H1 (cell line): ENCODE results near the gene TFF3. TPM values are rescaled to one million over a fixed set of nuclear protein-coding genes. Genes with fewer than 3 reads are reported as not detected.

Experiments
- CTCF ChIA-PET: fragments of 300-600 bp; sonication (Branson Sonifier 250); formaldehyde crosslinking; loops from one replicate; lab custom pipeline; 2021; ENCODE audit not compliant: partially characterized antibody; lab: Charles Lee
- POLR2A ChIA-PET: fragments of 300-600 bp; sonication (Branson Sonifier 250); formaldehyde crosslinking; loops from one replicate; lab custom pipeline; 2021; ENCODE audit warnings: inconsistent platforms; ENCODE audit not compliant: partially characterized antibody; lab: Charles Lee
- DNase-seq, 2 experiments: peaks; one replicate each; pipeline versions ENCODE4 v3.0.0 to v3.0.0-alpha.2; 2010 to 2022; ENCODE audit warnings: low spot score in 2 of 2, low read depth in 1 of 2, mixed read lengths in 1 of 2
- FAIRE-seq: peaks from 2 replicates; lab custom pipeline; 2011; peaks lifted over from hg19 to GRCh38; lab: Jason Lieb, UNC
- H2AFZ ChIP-seq: 2 replicates; pipeline ENCODE4 v1.8.1; 2012; ENCODE audit warnings: low read length, inconsistent platforms
- H2AK5ac ChIP-seq: 2 replicates; pipeline ENCODE4 v1.6.1; 2013; ENCODE audit warnings: low read depth, low read length
- H2BK120ac ChIP-seq: replicated peaks from 2 replicates; pipeline ENCODE3; 2013; ENCODE audit warnings: low read depth, low read length, inconsistent platforms
- H2BK12ac ChIP-seq: 2 replicates; pipeline ENCODE4 v1.6.1; 2013; ENCODE audit warnings: low read depth, low read length
- H2BK15ac ChIP-seq: 2 replicates; pipeline ENCODE4 v1.6.1; 2013; ENCODE audit warnings: low read length
- H2BK20ac ChIP-seq: 2 replicates; pipeline ENCODE4 v1.6.1; 2013; ENCODE audit warnings: low read length
- H2BK5ac ChIP-seq: 2 replicates; pipeline ENCODE4 v1.6.1; 2013; ENCODE audit warnings: low read depth, low read length
- H3K14ac ChIP-seq: 2 replicates; pipeline ENCODE4 v1.6.1; 2013; ENCODE audit warnings: inconsistent platforms; ENCODE audit not compliant: insufficient read length
- H3K18ac ChIP-seq: 2 replicates; pipeline ENCODE4 v1.6.1; 2013; ENCODE audit warnings: low read length; ENCODE audit errors: extremely low read depth
- H3K23ac ChIP-seq: 2 replicates; pipeline ENCODE4 v1.6.1; 2013; ENCODE audit warnings: inconsistent platforms; ENCODE audit not compliant: insufficient read length
- H3K23me2 ChIP-seq: 2 replicates; pipeline ENCODE4 v1.6.1; 2013; ENCODE audit warnings: low read depth, low read length
- H3K27ac ChIP-seq: 2 replicates; pipeline ENCODE4 v1.6.1; 2011; ENCODE audit warnings: low read depth, low read length, inconsistent platforms
- H3K27me3 ChIP-seq, 4 experiments: replicated peaks in 1 of 4; 1 replicate in 1 of 4; 2 replicates in 3 of 4; pipeline versions ENCODE4 v1.6.1 to v1.8.1; 2011 to 2013; ENCODE audit warnings: low read length in 3 of 4, mild to moderate bottlenecking in 3 of 4, inconsistent platforms in 2 of 4, mixed read lengths in 2 of 4, moderate library complexity in 1 of 4; ENCODE audit not compliant: control insufficient read depth in 3 of 4, insufficient read depth in 3 of 4; ENCODE audit errors: extremely low read depth in 1 of 4
- H3K36me3 ChIP-seq, 4 experiments: 2 replicates each; pipeline versions ENCODE4 v1.6.1 to v1.8.1; 2011 to 2013; ENCODE audit warnings: mild to moderate bottlenecking in 4 of 4, low read length in 3 of 4, moderate library complexity in 2 of 4, control low read depth in 1 of 4, inconsistent platforms in 1 of 4; ENCODE audit not compliant: insufficient read depth in 4 of 4, control insufficient read depth in 2 of 4
- H3K4ac ChIP-seq: replicated peaks from 2 replicates; pipeline ENCODE3; 2013; ENCODE audit warnings: low read length, low read depth, mixed read lengths, inconsistent platforms; ENCODE audit not compliant: insufficient read length
- H3K4me1 ChIP-seq, 4 experiments: replicated peaks in 1 of 4; 1 replicate in 1 of 4; 2 replicates in 3 of 4; pipeline versions ENCODE4 v1.6.1 to v1.8.1; 2011 to 2013; ENCODE audit warnings: low read length in 3 of 4, inconsistent platforms in 2 of 4, mixed read lengths in 1 of 4; ENCODE audit not compliant: insufficient read depth in 4 of 4, control insufficient read depth in 3 of 4
- H3K4me2 ChIP-seq, 2 experiments: 2 replicates each; pipeline versions ENCODE4 v1.6.1 to v1.8.1; 2011 to 2013; ENCODE audit warnings: low read depth in 2 of 2, low read length in 2 of 2, control low read depth in 1 of 2, inconsistent platforms in 1 of 2, mild to moderate bottlenecking in 1 of 2; ENCODE audit not compliant: insufficient read depth in 1 of 2
- H3K4me3 ChIP-seq, 4 experiments: fragments of 200-600, 300-600 bp in 1 of 4; sonication (generic), shearing (Covaris generic), sonication (Bioruptor Twin) in 1 of 4; 2 replicates each; pipeline versions ENCODE4 v1.5.1 to v1.8.1; 2011 to 2016; ENCODE audit warnings: low read length in 4 of 4, low read depth in 3 of 4, control low read depth in 2 of 4, inconsistent platforms in 2 of 4, mild to moderate bottlenecking in 2 of 4, mixed read lengths in 1 of 4, moderate library complexity in 1 of 4; ENCODE audit not compliant: insufficient read depth in 2 of 4; ENCODE audit errors: extremely low read depth in 1 of 4
- H3K56ac ChIP-seq: replicated peaks from 2 replicates; pipeline ENCODE3; 2013; ENCODE audit warnings: low read depth, mild to moderate bottlenecking, mixed read lengths, low read length, inconsistent platforms; ENCODE audit not compliant: insufficient read length
- H3K79me1 ChIP-seq: 2 replicates; pipeline ENCODE4 v1.6.1; 2013; ENCODE audit warnings: low read depth, low read length, control low read depth
- H3K79me2 ChIP-seq, 2 experiments: 2 replicates each; pipeline versions ENCODE4 v1.6.1 to v1.8.1; 2012 to 2013; ENCODE audit warnings: low read length in 2 of 2, mild to moderate bottlenecking in 2 of 2, inconsistent platforms in 1 of 2; ENCODE audit not compliant: insufficient read depth in 2 of 2, control insufficient read depth in 1 of 2
- H3K9ac ChIP-seq, 4 experiments: replicated peaks in 1 of 4; 1 replicate in 1 of 4; 2 replicates in 3 of 4; pipeline versions ENCODE4 v1.6.1 to v1.8.1; 2011 to 2013; ENCODE audit warnings: low read depth in 3 of 4, low read length in 3 of 4, control low read depth in 2 of 4, mild to moderate bottlenecking in 2 of 4, moderate library complexity in 2 of 4, inconsistent platforms in 1 of 4; ENCODE audit errors: extremely low read depth in 1 of 4
- H3K9me3 ChIP-seq, 2 experiments: 2 replicates each; pipeline versions ENCODE4 v1.6.1 to v1.8.1; 2012 to 2013; ENCODE audit warnings: mild to moderate bottlenecking in 2 of 2, moderate library complexity in 2 of 2, control low read depth in 1 of 2, inconsistent platforms in 1 of 2, low read depth in 1 of 2, low read length in 1 of 2, mixed read lengths in 1 of 2; ENCODE audit not compliant: insufficient read depth in 2 of 2
- H4K20me1 ChIP-seq, 2 experiments: replicated peaks in 1 of 2; 2 replicates each; pipeline versions ENCODE3 to v1.8.1; 2011 to 2013; ENCODE audit warnings: inconsistent platforms in 2 of 2, low read length in 2 of 2, mild to moderate bottlenecking in 1 of 2; ENCODE audit not compliant: insufficient read depth in 2 of 2, control insufficient read depth in 1 of 2
- H4K5ac ChIP-seq: 2 replicates; pipeline ENCODE4 v1.6.1; 2013; ENCODE audit warnings: low read length, low read depth, mixed read lengths, inconsistent platforms; ENCODE audit not compliant: insufficient read length
- H4K8ac ChIP-seq: 2 replicates; pipeline ENCODE4 v1.8.0; 2013; ENCODE audit warnings: mild to moderate bottlenecking, moderate library complexity, low read length, inconsistent platforms; ENCODE audit not compliant: insufficient read depth; ENCODE audit errors: extremely low read depth
- H4K91ac ChIP-seq: replicated peaks from 2 replicates; pipeline ENCODE3; 2013; ENCODE audit warnings: low read length, mixed read lengths, inconsistent platforms; ENCODE audit not compliant: insufficient read length
- GTF2F1 ChIP-seq: IDR thresholded peaks from 2 replicates; pipeline ENCODE4 v1.6.1; 2012; ENCODE audit warnings: low read depth, low read length, improper control_type of control experiment, borderline replicate concordance
- KDM4A ChIP-seq: IDR thresholded peaks from one replicate; pipeline ENCODE4 v1.7.1; 2012; ENCODE audit warnings: low read depth, mild to moderate bottlenecking, moderate library complexity, low read length, inconsistent platforms; ENCODE audit not compliant: severe bottlenecking
- MAFK ChIP-seq: IDR thresholded peaks from 2 replicates; pipeline ENCODE4 v1.6.1; 2012; ENCODE audit warnings: low read depth, mild to moderate bottlenecking, improper control_type of control experiment, low read length
- RBBP5 ChIP-seq: IDR thresholded peaks from 2 replicates; pipeline ENCODE4 v1.7.1; 2012; ENCODE audit warnings: low read depth, mild to moderate bottlenecking, inconsistent platforms, low read length, moderate library complexity, borderline replicate concordance
- RNF2 ChIP-seq: fragments of 200-900, 300-1000 bp; sonication (generic); IDR thresholded peaks from 2 replicates; pipeline ENCODE4 v1.7.1; 2016; ENCODE audit warnings: borderline replicate concordance, low read depth, mild to moderate bottlenecking, antibody characterized with exemption, low read length; ENCODE audit not compliant: poor library complexity, severe bottlenecking; ENCODE audit errors: missing control alignments
- SP1 ChIP-seq: IDR thresholded peaks from 2 replicates; pipeline ENCODE4 v1.6.1; 2011; ENCODE audit warnings: low read depth, low read length
- SP4 ChIP-seq: IDR thresholded peaks from 2 replicates; pipeline ENCODE4 v1.6.1; 2012; ENCODE audit warnings: low read length, inconsistent platforms
- SRF ChIP-seq: IDR thresholded peaks from 2 replicates; pipeline ENCODE4 v1.6.1; 2011; ENCODE audit warnings: mild to moderate bottlenecking, low read depth, low read length, moderate library complexity
- SUZ12 ChIP-seq: fragments of 200-600 bp; sonication (generic); IDR thresholded peaks from 2 replicates; pipeline ENCODE4 v1.6.1; 2012; ENCODE audit warnings: mild to moderate bottlenecking, inconsistent platforms, low read length, moderate library complexity, mixed read lengths
- TEAD4 ChIP-seq: IDR thresholded peaks from 2 replicates; pipeline ENCODE4 v1.6.1; 2012; ENCODE audit warnings: low read depth, low read length, inconsistent platforms, mixed read lengths
- USF2 ChIP-seq: IDR thresholded peaks from 2 replicates; pipeline ENCODE4 v1.6.1; 2011; ENCODE audit warnings: low read length, improper control_type of control experiment
- WGBS, 2 experiments: shearing (Covaris generic) in 1 of 2; methylation state at CpG; one replicate each; pipeline versions ENCODE4 v1.1.6 to v1.1.7; 2013 to 2015; ENCODE audit warnings: low lambda C conversion rate in 2 of 2, mixed read lengths in 2 of 2, inconsistent platforms in 1 of 2, low coverage in 1 of 2, missing lambda C conversion rate in 1 of 2; ENCODE audit not compliant: insufficient replicate concordance in 2 of 2, insufficient coverage in 1 of 2, insufficient read length in 1 of 2; ENCODE audit errors: extremely low coverage in 1 of 2, missing lambda C conversion rate in 1 of 2; 5-methylcytosine and 5-hydroxymethylcytosine counted together
- polyA plus RNA-seq, 7 experiments: library from polyadenylated mRNA; depleted of rRNA in 3 of 7; stranded (reverse) in 5 of 7; unstranded in 2 of 7; fragments of >200 nt in 5 of 7; fragments of 200-250 nt in 2 of 7; gene quantifications; 1 replicate in 5 of 7; 2 replicates in 1 of 7; 4 replicates in 1 of 7; pipeline versions ENCODE4 v1.2.1 to v1.2.3, GENCODE V29; 2011 to 2013; ENCODE audit warnings: missing spikeins in 2 of 7, mixed read lengths in 2 of 7
- total RNA-seq: library from RNA; stranded (reverse); fragmentation: NEBNext Ultra II Directional; extraction: Animal tissue kit (Norgen Biotek cat#: 25700); gene quantifications from 2 replicates; pipeline ENCODE4 v1.2.1, GENCODE V29; 2021

The TFF3 gene
- total and polyA plus RNA-seq, 2 of the 8 experiments (the other 6 are each of a cell fraction or from before 2014, with no cell fraction given) = 1.7 to 6.7 TPM

- no peak overlapping the region for H4K5ac ChIP-seq
- H2AFZ ChIP-seq = no peak overlapping the region
- no peak overlapping the region for H3K4me2 ChIP-seq
- H2BK20ac ChIP-seq = no peak overlapping the region
- no peak overlapping the region for H2BK12ac ChIP-seq
- no peak overlapping the region for H3K14ac ChIP-seq
- peaks cover 0 to 2% of the 10 kb centered on the region in 2 experiments for H4K20me1 ChIP-seq
- no peaks in the 10 kb centered on the region for H3K4me1 ChIP-seq
- H3K27ac ChIP-seq = no peak overlapping the region
- no peak overlapping the region for H2BK120ac ChIP-seq
- no peak overlapping the region for H3K23ac ChIP-seq
- no peak overlapping the region for H3K4ac ChIP-seq
- POLR2A ChIA-PET = interaction anchor here (1.1 kb wide), 1 partner anchor 36 kb away, joined by 3 read pairs; no protein-coding TSS in a partner anchor
- no peak overlapping the region; a peak in 1 of 7 replicates for H3K9ac ChIP-seq
- CTCF ChIA-PET = interaction anchor here (0.7 to 6.5 kb wide), 4 partner anchors 10 to 47 kb away, joined by 3 to 36 read pairs (median 4); no protein-coding TSS in a partner anchor
- WGBS, 2 experiments = 80% methylated on average over 4 of the region's 5 CpGs; no CpG with 5 or more reads in 1 of the 2 experiments
- DNase-seq = no peak
- H3K36me3 ChIP-seq = no peaks in the 10 kb centered on the region
- no peak overlapping the region for H4K8ac ChIP-seq
- H3K23me2 ChIP-seq = peaks cover 1% of the 10 kb centered on the region; the same call in 1 of the 2 replicates
- no peak overlapping the region for H3K4me3 ChIP-seq
- H3K18ac ChIP-seq = no peak overlapping the region
- no peaks in the 10 kb centered on the region for H3K27me3 ChIP-seq
- no peak overlapping the region for H2AK5ac ChIP-seq
- no peak overlapping the region for H2BK15ac ChIP-seq
- FAIRE-seq = no peak
- no peaks in the 10 kb centered on the region for H3K9me3 ChIP-seq
- no peak overlapping the region for H2BK5ac ChIP-seq
- peaks cover under 1% of the 10 kb centered on the region; the same call in 1 of the 2 replicates for H3K79me1 ChIP-seq
- H4K91ac ChIP-seq = no peak overlapping the region
- H3K56ac ChIP-seq = no peak overlapping the region
- no peaks in the 10 kb centered on the region for H3K79me2 ChIP-seq
- TF ChIP-seq SP1 (no peak), GTF2F1 (no peak), TEAD4 (no peak), USF2 (no peak), RNF2 (no peak), SP4 (no peak), SUZ12 (no peak), MAFK (no peak), RBBP5 (no peak), KDM4A (no peak), SRF (no peak)
Observed at GRCh38 chr21:42298657-42299056, 16.6 kb downstream of the TFF3 start.
